Pancreas (tissue), 10 donors: ENCODE data around the gene FOXL1. TPM values are rescaled to one million over a fixed set of nuclear protein-coding genes. Genes with fewer than 3 reads are reported as not detected.

Experiments
- ATAC-seq, 4 donors: fragments of 200-7000 bp; cut with Tn5 transposase; one replicate each; pipeline versions ENCODE4 v1.8.0 to v1.9.1; 2020; ENCODE audit warnings: mild to moderate bottlenecking in 4 of 4, moderate library complexity in 4 of 4
- DNase-seq, 6 donors: peaks; one replicate each; pipeline ENCODE4 v3.0.0-alpha.2; 2020
- FAIRE-seq: peaks from 2 replicates; lab custom pipeline; 2012; peaks lifted over from hg19 to GRCh38; lab: Jason Lieb, UNC
- H3K27ac ChIP-seq, 4 donors: fragments of 200-600 bp; sonication (generic); 1 replicate in 3 of 4; 2 replicates in 1 of 4; pipeline versions ENCODE4 v1.5.0 to v1.8.0; 2020
- H3K27me3 ChIP-seq, 4 donors: fragments of 200-600 bp; one replicate each; pipeline ENCODE4 v1.8.0; 2021
- H3K36me3 ChIP-seq, 3 donors: fragments of 200-600 bp; sonication (generic) in 1 of 3; one replicate each; pipeline versions ENCODE4 v1.5.0 to v1.8.0; 2020 to 2021
- H3K4me1 ChIP-seq, 3 donors: fragments of 200-600 bp; one replicate each; pipeline ENCODE4 v1.8.0; 2021
- H3K4me3 ChIP-seq, 4 donors: fragments of 200-600 bp; sonication (generic) in 2 of 4; one replicate each; pipeline versions ENCODE4 v1.5.0 to v1.8.0; 2020 to 2021
- H3K9me3 ChIP-seq, 4 donors: fragments of 200-600 bp; one replicate each; pipeline ENCODE4 v1.8.0; 2021
- CTCF ChIP-seq, 4 donors: fragments of 200-600 bp; sonication (generic) in 3 of 4; IDR thresholded peaks; one replicate each; pipeline versions ENCODE4 v1.5.0 to v1.8.0; 2021; ENCODE audit warnings: antibody characterized with exemption in 4 of 4
- WGBS, 2 donors: extraction: QIAGEN DNeasy Blood & Tissue Kit; methylation state at CpG; one replicate each; pipeline ENCODE4 v1.1.7; 2013; 5-methylcytosine and 5-hydroxymethylcytosine counted together
- intact Hi-C, 3 donors: fragments of 100-400 bp; cut with DNase I; formaldehyde crosslinking; loops; one replicate each; pipeline versions ENCODE4 v1.11.1 to v1.14.2; 2022
- polyA plus RNA-seq, 2 donors: library from polyadenylated mRNA; stranded (reverse); fragments of 200-250 nt; gene quantifications; one replicate each; pipeline ENCODE4 v1.2.3, GENCODE V29; 2013
- total RNA-seq, 6 donors: library from RNA; stranded (reverse); fragmentation: NEBNext Ultra II Directional in 4 of 6; extraction: Animal tissue kit (Norgen Biotek cat#: 25700) in 4 of 6; gene quantifications; one replicate each; pipeline versions ENCODE4 v1.2.1 to v1.2.4, GENCODE V29; 2021 to 2023
- donor health status: healthy with polysubstance abuse.
- donor health status: DM: no; HTN: no; CAD: no; lungs with moderate emphysema.
- donor health status: DM: no; HTN: no; CAD: no.
- donor health status: control.
- donor health status: control.
- donor health status: Bipolar disorder and iron deficiency.
- donor health status: DM: yes; HTN: yes; CAD: no.
- donor health status: DM: no; HTN: no; CAD: no.
- donor health status: DM: no; HTN: no; CAD: no.
- donor health status: DM: yes; HTN: yes; CAD: no.

FOXL1 gene
- total and polyA plus RNA-seq, 8 donors, result 0.06 to 0.18 (median 0.08) TPM; not detected in 2

- Histone ChIP-seq H3K9me3 (no peaks in the 10 kb centered on the region), H3K27ac (no peak overlapping the region), H3K36me3 (no peaks in the 10 kb centered on the region), H3K27me3 (no peaks in the 10 kb centered on the region), H3K4me1 (no peaks in the 10 kb centered on the region), H3K4me3 (no peak overlapping the region)
- 77 to 81% methylated on average over 23 of the region's 23 CpGs for WGBS, 2 donors
- intact Hi-C loops, result no loop called here
- DNase-seq (no peak), FAIRE-seq (no peak), ATAC-seq (no peak)
- TF ChIP-seq CTCF (IDR thresholded peaks at IDR 0.05), result no peak
Measured at GRCh38 chr16:86619239-86619794, 41.0 kb downstream of the FOXL1 start.

DNA sequence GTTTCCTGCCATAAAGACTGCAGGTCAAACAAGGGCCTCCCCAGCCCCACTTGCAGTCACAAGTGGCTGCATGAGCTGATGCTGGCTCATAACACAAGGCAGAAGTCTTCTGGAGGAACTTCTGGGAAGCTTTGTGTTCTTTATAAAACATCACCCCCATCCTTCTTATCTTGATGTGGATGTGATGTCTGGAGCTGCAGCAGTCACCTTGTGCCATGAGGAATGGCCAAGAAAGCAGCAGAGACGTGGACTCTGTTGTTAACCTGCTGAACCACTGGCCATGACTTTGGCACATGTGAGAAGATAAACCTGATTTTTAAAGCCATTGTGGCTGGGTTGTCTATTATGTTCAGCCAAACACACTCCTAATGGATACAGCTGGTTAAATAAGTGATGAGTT is 41.8 kb downstream of the FOXL1 start:
- H3K27ac ChIP-seq, result no peak overlapping the region
- H3K36me3 ChIP-seq, result no peaks in the 10 kb centered on the region
- no peaks in the 10 kb centered on the region for H3K9me3 ChIP-seq
- TF ChIP-seq CTCF (IDR thresholded peaks at IDR 0.05), result no peak
- no peak for DNase-seq
- no peak overlapping the region for H3K4me3 ChIP-seq
- 48 to 71% methylated on average over 1 of the region's 1 CpG for WGBS, 2 donors
- ATAC-seq, result no peak
- H3K27me3 ChIP-seq, result no peaks in the 10 kb centered on the region
- intact Hi-C loops, result no loop called here
- no peaks in the 10 kb centered on the region for H3K4me1 ChIP-seq
- no peak for FAIRE-seq

- TF ChIP-seq CTCF (IDR thresholded peaks at IDR 0.05), result no peak
- Histone ChIP-seq H3K36me3 (no peaks in the 10 kb centered on the region), H3K4me3 (no peak overlapping the region), H3K27me3 (no peaks in the 10 kb centered on the region), H3K9me3 (no peaks in the 10 kb centered on the region), H3K4me1 (no peaks in the 10 kb centered on the region), H3K27ac (no peak overlapping the region)
- DNase-seq (no peak), ATAC-seq (no peak), FAIRE-seq (no peak)
- intact Hi-C loops, result no loop called here
- 69 to 73% methylated on average over 10 of the region's 10 CpGs for WGBS, 2 donors
Measured at GRCh38 chr16:86621966-86622365, 43.6 kb downstream of the FOXL1 start.

DNA sequence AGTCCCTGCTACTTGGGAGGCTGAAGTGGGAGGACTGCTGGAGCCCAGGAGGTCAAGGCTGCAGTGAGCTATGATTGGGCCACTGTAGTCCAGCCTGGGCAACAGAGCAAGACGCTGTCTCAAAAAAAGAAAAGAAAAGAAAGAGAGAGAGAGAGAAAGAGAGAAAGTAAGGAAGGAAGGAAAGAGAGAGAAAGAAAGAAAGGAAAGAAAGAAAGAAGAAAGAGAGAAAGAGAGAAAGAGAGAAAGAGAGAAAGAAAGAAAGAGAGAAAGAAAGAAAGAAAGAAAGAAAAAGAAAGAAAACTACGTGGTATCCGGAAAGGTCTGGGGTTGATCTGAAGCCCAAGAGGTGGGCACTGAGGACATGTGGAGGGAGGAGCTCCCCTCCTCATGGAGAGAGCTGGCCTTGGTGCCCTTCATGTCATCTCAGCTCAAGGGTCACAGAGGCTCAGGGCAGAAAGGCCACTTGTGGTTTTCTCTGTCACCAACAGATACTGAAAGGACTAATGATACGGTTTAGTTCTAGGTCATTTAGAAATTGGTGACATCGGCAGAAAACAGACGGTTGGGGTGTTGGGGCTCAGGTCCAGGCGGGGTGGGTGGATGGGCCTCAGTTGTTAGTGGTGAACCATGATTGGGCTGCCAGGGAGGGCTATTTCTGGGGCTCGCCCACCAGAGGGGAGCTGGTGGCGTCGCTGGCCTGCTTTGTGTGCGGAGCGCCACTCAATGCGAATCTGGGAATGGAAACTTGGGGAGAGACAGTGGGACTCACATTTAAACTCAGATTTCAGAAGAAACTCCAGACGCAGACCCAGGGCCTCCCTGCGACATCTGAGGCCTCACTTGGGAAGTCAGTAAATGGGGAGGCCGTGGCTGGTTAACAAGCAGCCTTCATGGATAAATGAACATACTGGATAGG is 44.6 kb downstream of the FOXL1 start:
- FAIRE-seq, result no peak
- no peaks in the 10 kb centered on the region for H3K9me3 ChIP-seq
- no peaks in the 10 kb centered on the region for H3K36me3 ChIP-seq
- no peak for TF ChIP-seq CTCF (IDR thresholded peaks at IDR 0.05)
- no peak for DNase-seq
- H3K27me3 ChIP-seq, result no peaks in the 10 kb centered on the region
- ATAC-seq, result no peak
- WGBS, 2 donors, result 80 to 82% methylated on average over 16 of the region's 16 CpGs
- H3K4me3 ChIP-seq, result no peak overlapping the region
- no peak overlapping the region for H3K27ac ChIP-seq
- no peaks in the 10 kb centered on the region for H3K4me1 ChIP-seq
- intact Hi-C loops, result no loop called here

DNA sequence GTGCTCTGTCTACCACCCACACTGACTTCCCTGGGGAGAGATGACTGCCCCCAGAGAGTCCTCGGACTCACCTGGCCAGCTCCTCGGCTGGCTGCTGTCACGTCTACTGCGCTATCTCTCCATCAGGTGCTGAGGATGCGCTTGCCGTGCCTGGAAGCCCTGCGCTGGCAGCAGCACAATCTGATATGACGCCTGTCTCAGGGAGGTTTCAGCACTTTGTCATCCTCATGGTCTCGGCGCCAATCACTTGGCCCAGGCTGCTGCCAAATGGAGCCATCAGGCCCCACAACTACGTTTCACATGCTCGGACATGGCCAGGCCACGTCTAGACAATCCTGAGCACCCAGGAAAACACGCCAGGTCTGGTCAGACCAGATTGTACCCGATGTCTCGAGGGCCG is 46.7 kb downstream of the FOXL1 start:
- ATAC-seq (no peak), DNase-seq (no peak), FAIRE-seq (no peak)
- Histone ChIP-seq H3K9me3 (no peaks in the 10 kb centered on the region), H3K27ac (no peak overlapping the region), H3K4me1 (no peaks in the 10 kb centered on the region), H3K27me3 (no peaks in the 10 kb centered on the region), H3K36me3 (no peaks in the 10 kb centered on the region), H3K4me3 (no peak overlapping the region)
- no peak for TF ChIP-seq CTCF (IDR thresholded peaks at IDR 0.05)
- whole genome bisulfite sequencing, 2 donors, result 60 to 70% methylated on average over 17 of the region's 17 CpGs
- intact Hi-C loops, result no loop called here
